Adrenal gland (tissue), 5 donors: Measurements from ENCODE around the gene POLDIP3.

Experiments
- POLR2A ChIP-seq, 2 donors: fragments of 450-650 bp; IDR thresholded peaks; one replicate each; pipeline ENCODE4 v1.6.1; 2017; ENCODE audit warnings: antibody characterized with exemption in 2 of 2, mild to moderate bottlenecking in 2 of 2, moderate library complexity in 1 of 2
- TF ChIP-seq, protein P1 (sequence below), 6 experiments: fragments of 450-650 bp in 4 of 6; fragments of 200-600 bp in 2 of 6; sonication (generic) in 1 of 6; IDR thresholded peaks; 1 replicate in 5 of 6; 2 replicates in 1 of 6; pipeline versions ENCODE4 v1.5.1 to v1.8.0; 2016 to 2021; ENCODE audit warnings: antibody characterized with exemption in 6 of 6, mild to moderate bottlenecking in 2 of 6, moderate library complexity in 1 of 6
- donor health status: DM: no; HTN: no; CAD: no.

DNA sequence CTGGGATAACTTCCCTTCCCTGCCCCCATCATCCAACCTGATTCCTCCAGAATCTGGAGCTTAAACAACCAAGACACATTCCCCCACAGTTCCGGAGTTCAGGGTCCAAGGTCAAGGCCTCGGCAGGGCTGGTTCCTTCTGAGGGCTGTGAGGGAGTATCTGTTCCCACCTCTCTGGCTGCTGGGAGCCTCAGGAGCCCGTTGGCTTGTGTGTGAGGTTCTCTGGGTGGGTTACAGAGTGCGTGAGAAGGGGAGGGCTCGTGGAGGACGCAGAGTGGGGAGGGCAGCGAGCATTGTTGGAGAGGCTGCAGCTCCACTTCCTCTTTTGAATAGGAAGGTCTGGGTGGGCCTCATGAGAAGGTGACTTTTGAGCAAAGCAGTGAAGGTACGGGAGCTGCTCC lies 52.4 kb downstream of the POLDIP3 start:
- TF ChIP-seq, protein P1, sequence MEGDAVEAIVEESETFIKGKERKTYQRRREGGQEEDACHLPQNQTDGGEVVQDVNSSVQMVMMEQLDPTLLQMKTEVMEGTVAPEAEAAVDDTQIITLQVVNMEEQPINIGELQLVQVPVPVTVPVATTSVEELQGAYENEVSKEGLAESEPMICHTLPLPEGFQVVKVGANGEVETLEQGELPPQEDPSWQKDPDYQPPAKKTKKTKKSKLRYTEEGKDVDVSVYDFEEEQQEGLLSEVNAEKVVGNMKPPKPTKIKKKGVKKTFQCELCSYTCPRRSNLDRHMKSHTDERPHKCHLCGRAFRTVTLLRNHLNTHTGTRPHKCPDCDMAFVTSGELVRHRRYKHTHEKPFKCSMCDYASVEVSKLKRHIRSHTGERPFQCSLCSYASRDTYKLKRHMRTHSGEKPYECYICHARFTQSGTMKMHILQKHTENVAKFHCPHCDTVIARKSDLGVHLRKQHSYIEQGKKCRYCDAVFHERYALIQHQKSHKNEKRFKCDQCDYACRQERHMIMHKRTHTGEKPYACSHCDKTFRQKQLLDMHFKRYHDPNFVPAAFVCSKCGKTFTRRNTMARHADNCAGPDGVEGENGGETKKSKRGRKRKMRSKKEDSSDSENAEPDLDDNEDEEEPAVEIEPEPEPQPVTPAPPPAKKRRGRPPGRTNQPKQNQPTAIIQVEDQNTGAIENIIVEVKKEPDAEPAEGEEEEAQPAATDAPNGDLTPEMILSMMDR (IDR thresholded peaks at IDR 0.05), result no peak
- no peak for TF ChIP-seq POLR2A (IDR thresholded peaks at IDR 0.05)
